Uterus (tissue), 4 donors: ENCODE measurements around the gene DKKL1. TPM values are rescaled to one million over a fixed set of nuclear protein-coding genes. Genes with fewer than 3 reads are reported as not detected.

ENCODE experiments used
- DNase-seq, 2 donors: peaks; one replicate each; pipeline ENCODE4 v3.0.0-alpha.2; 2019 to 2020
- H3K27ac ChIP-seq, 2 donors: fragments of 200-600 bp; sonication (generic); 1 replicate in 1 of 2; 2 replicates in 1 of 2; pipeline ENCODE4 v1.5.1; 2016 to 2018
- H3K27me3 ChIP-seq, 2 donors: fragments of 200-600 bp; sonication (generic); one replicate each; pipeline ENCODE4 v1.5.1; 2018 to 2019; ENCODE audit warnings: control low read depth in 1 of 2
- H3K36me3 ChIP-seq, 2 donors: fragments of 200-600 bp; sonication (generic); one replicate each; pipeline ENCODE4 v1.5.1; 2019; ENCODE audit warnings: control low read depth in 1 of 2
- H3K4me1 ChIP-seq, 2 donors: fragments of 200-600 bp; sonication (generic); one replicate each; pipeline ENCODE4 v1.5.1; 2018 to 2019; ENCODE audit warnings: control low read depth in 1 of 2
- H3K4me3 ChIP-seq, 2 donors: fragments of 200-600 bp; sonication (generic); 1 replicate in 1 of 2; 2 replicates in 1 of 2; pipeline ENCODE4 v1.5.1; 2018 to 2019; ENCODE audit warnings: mild to moderate bottlenecking in 1 of 2
- H3K9me3 ChIP-seq, 2 donors: fragments of 200-600 bp; sonication (generic); one replicate each; pipeline ENCODE4 v1.5.1; 2019; ENCODE audit warnings: control low read depth in 1 of 2
- CTCF ChIP-seq, 4 experiments: fragments of 200-600 bp in 2 of 4; fragments of 450-650 bp in 2 of 4; sonication (generic) in 2 of 4; IDR thresholded peaks; one replicate each; pipeline ENCODE4 v1.5.1; 2016 to 2019; ENCODE audit warnings: antibody characterized with exemption in 4 of 4, mild to moderate bottlenecking in 2 of 4, moderate library complexity in 1 of 4
- POLR2A ChIP-seq, 2 donors: fragments of 450-650 bp; IDR thresholded peaks; one replicate each; pipeline ENCODE4 v1.6.1; 2016; ENCODE audit warnings: antibody characterized with exemption in 2 of 2, mild to moderate bottlenecking in 1 of 2, moderate library complexity in 1 of 2
- intact Hi-C: fragments of 100-400 bp; cut with DNase I; formaldehyde crosslinking; loops from one replicate; pipeline ENCODE4 v1.15.1; 2023; ENCODE audit warnings: low total_unique reads
- total RNA-seq, 4 donors: library from RNA; depleted of rRNA in 3 of 4; stranded (reverse); fragments of >200 nt in 3 of 4; gene quantifications; one replicate each; pipeline versions ENCODE4 v1.1.0 to v1.2.4, GENCODE V29; 2014 to 2023
- donor health status: DM: yes; HTN: yes; CAD: no.

The DKKL1 gene
- total RNA-seq, 4 donors from 2014 or later, result 1.3 TPM; not detected in 3

GRCh38 chr19:49343123-49343522 is 20.6 kb upstream of the DKKL1 start:
- Histone ChIP-seq H3K36me3 (no peaks in the 10 kb centered on the region), H3K9me3 (no peaks in the 10 kb centered on the region), H3K27ac (no peak overlapping the region), H3K27me3 (no peaks in the 10 kb centered on the region), H3K4me1 (peaks cover 0 to 4% of the 10 kb centered on the region in 2 donors), H3K4me3 (no peak overlapping the region)
- DNase-seq, result peak in 1 of 2 donors; percentile 9
- no peak for TF ChIP-seq CTCF (IDR thresholded peaks at IDR 0.05)
- no peak for TF ChIP-seq POLR2A (IDR thresholded peaks at IDR 0.05)
- intact Hi-C loops, result no loop called here

GRCh38 chr19:49344505-49345423 is 18.9 kb upstream of the DKKL1 start:
- Histone ChIP-seq H3K4me3 (no peak overlapping the region), H3K9me3 (no peaks in the 10 kb centered on the region), H3K27me3 (no peaks in the 10 kb centered on the region), H3K27ac (no peak overlapping the region), H3K4me1 (no peaks in the 10 kb centered on the region), H3K36me3 (no peaks in the 10 kb centered on the region)
- intact Hi-C loops, result no loop called here
- no peak for DNase-seq
- TF ChIP-seq POLR2A (IDR thresholded peaks at IDR 0.05) (no peak), CTCF (IDR thresholded peaks at IDR 0.05) (no peak)

- H3K36me3 ChIP-seq, result no peaks in the 10 kb centered on the region
- intact Hi-C loops, result no loop called here
Observed at GRCh38 chr19:49347191-49347590, 16.5 kb upstream of the DKKL1 start.

GRCh38 chr19:49347835-49348234 is 15.8 kb upstream of the DKKL1 start:
- no peaks in the 10 kb centered on the region for H3K36me3 ChIP-seq
- intact Hi-C loops, result no loop called here
- no peak for TF ChIP-seq POLR2A (IDR thresholded peaks at IDR 0.05)
- peak in 1 of 4 experiments; percentile 8 for TF ChIP-seq CTCF (IDR thresholded peaks at IDR 0.05)
- H3K4me1 ChIP-seq, result no peaks in the 10 kb centered on the region
- H3K4me3 ChIP-seq, result no peak overlapping the region
- H3K9me3 ChIP-seq, result no peaks in the 10 kb centered on the region
- H3K27me3 ChIP-seq, result no peaks in the 10 kb centered on the region
- peak in 1 of 2 donors; percentile 46 for DNase-seq
- no peak overlapping the region for H3K27ac ChIP-seq

More at GRCh38 chr19:49347191-49347590, 16.5 kb upstream of the DKKL1 start:
- Histone ChIP-seq H3K4me1 (no peaks in the 10 kb centered on the region), H3K27ac (no peak overlapping the region), H3K9me3 (no peaks in the 10 kb centered on the region), H3K27me3 (no peaks in the 10 kb centered on the region), H3K4me3 (no peak overlapping the region)
- no peak for TF ChIP-seq POLR2A (IDR thresholded peaks at IDR 0.05)
- no peak for TF ChIP-seq CTCF (IDR thresholded peaks at IDR 0.05)
- no peak for DNase-seq
